B cell (primary cell): Measurements from ENCODE around the gene RBM11. TPM values are rescaled to one million over a fixed set of nuclear protein-coding genes. Genes with fewer than 3 reads are reported as not detected.

Experiments used
- ATAC-seq: fragments of 200-7000 bp; cut with Tn5 transposase; one replicate; pipeline ENCODE4 v1.10.0; 2021; ENCODE audit warnings: low read depth, mild to moderate bottlenecking, moderate number of reproducible peaks, moderate library complexity
- CTCF ChIA-PET: fragments of 350-600 bp; sonication (Branson Sonifier 250); formaldehyde crosslinking; loops from one replicate; lab custom pipeline; 2021; ENCODE audit warnings: antibody characterized with exemption, inconsistent platforms; lab: Charles Lee
- POLR2A ChIA-PET: fragments of 350-600 bp; sonication (Branson Sonifier 250); formaldehyde crosslinking; loops from one replicate; lab custom pipeline; 2021; ENCODE audit warnings: antibody characterized with exemption; lab: Charles Lee
- DNase-seq: peaks from one replicate; pipeline ENCODE4 v3.0.0; 2013
- H2AFZ ChIP-seq: 2 replicates; pipeline ENCODE4 v1.6.1; 2012; ENCODE audit warnings: mild to moderate bottlenecking, low read depth, low read length; ENCODE audit not compliant: insufficient read depth, poor library complexity, severe bottlenecking
- H3K27ac ChIP-seq, 2 donors: 1 replicate in 1 of 2; 2 replicates in 1 of 2; pipeline ENCODE4 v1.5.1; 2012 to 2013; ENCODE audit warnings: low read length in 2 of 2, mild to moderate bottlenecking in 2 of 2, moderate library complexity in 1 of 2
- H3K27me3 ChIP-seq, 4 experiments: fragments of 200-600 bp in 1 of 4; sonication (generic) in 1 of 4; replicated peaks in 1 of 4; 1 replicate in 2 of 4; 2 replicates in 2 of 4; pipeline versions ENCODE4 v1.6.1 to v1.7.0; 2013 to 2016; ENCODE audit warnings: low read length in 3 of 4, mild to moderate bottlenecking in 2 of 4, mixed read lengths in 1 of 4, moderate library complexity in 1 of 4; ENCODE audit not compliant: insufficient read depth in 4 of 4, control insufficient read depth in 3 of 4; ENCODE audit errors: control extremely low read depth in 1 of 4
- H3K36me3 ChIP-seq, 2 experiments: replicated peaks in 1 of 2; 1 replicate in 1 of 2; 2 replicates in 1 of 2; pipeline versions ENCODE4 v1.6.1 to v1.7.1; 2013; ENCODE audit warnings: low read length in 1 of 2; ENCODE audit not compliant: insufficient read depth in 2 of 2, control insufficient read depth in 1 of 2; ENCODE audit errors: control extremely low read depth in 1 of 2, extremely low read depth in 1 of 2
- H3K4me1 ChIP-seq, 2 donors: fragments of 200-600 bp in 1 of 2; sonication (generic) in 1 of 2; 1 replicate in 1 of 2; 2 replicates in 1 of 2; pipeline versions ENCODE4 v1.5.1 to v1.6.1; 2013 to 2017; ENCODE audit warnings: low read length in 2 of 2; ENCODE audit not compliant: control insufficient read depth in 2 of 2, insufficient read depth in 2 of 2
- H3K4me2 ChIP-seq: replicated peaks from 2 replicates; pipeline ENCODE3; 2012; ENCODE audit warnings: mild to moderate bottlenecking, low read depth, low read length; ENCODE audit not compliant: poor library complexity, severe bottlenecking
- H3K4me3 ChIP-seq, 5 experiments: fragments of 200-600 bp in 1 of 5; sonication (generic) in 1 of 5; 1 replicate in 3 of 5; 2 replicates in 2 of 5; pipeline versions ENCODE4 v1.5.1 to v1.7.0; 2011 to 2016; ENCODE audit warnings: low read length in 4 of 5, mild to moderate bottlenecking in 4 of 5, low read depth in 2 of 5, control low read depth in 1 of 5, moderate library complexity in 1 of 5; ENCODE audit not compliant: insufficient read depth in 1 of 5; ENCODE audit errors: control extremely low read depth in 1 of 5, extremely low read depth in 1 of 5
- H3K79me2 ChIP-seq: fragments of 200-600 bp; sonication (generic); one replicate; pipeline ENCODE4 v1.6.0; 2016; ENCODE audit warnings: low read length; ENCODE audit not compliant: control insufficient read depth, insufficient read depth
- H3K9ac ChIP-seq: fragments of 200-600 bp; sonication (generic); 2 replicates; pipeline ENCODE4 v1.6.1; 2017; ENCODE audit warnings: mild to moderate bottlenecking, low read length, moderate library complexity
- H3K9me3 ChIP-seq, 3 donors: one replicate each; pipeline versions ENCODE4 v1.6.1 to v1.7.1; 2013; ENCODE audit warnings: low read length in 2 of 3; ENCODE audit not compliant: control insufficient read depth in 2 of 3, insufficient read depth in 1 of 3; ENCODE audit errors: control extremely low read depth in 1 of 3
- H4K20me1 ChIP-seq: 2 replicates; pipeline ENCODE4 v1.6.0; 2012; ENCODE audit warnings: mild to moderate bottlenecking, low read length; ENCODE audit not compliant: insufficient read depth, control insufficient read depth, poor library complexity, severe bottlenecking
- H3K27ac Mint-ChIP-seq: one replicate; pipeline ENCODE4 v1.8.0; 2021; ENCODE audit warnings: mixed read lengths
- H3K27me3 Mint-ChIP-seq: one replicate; pipeline ENCODE4 v1.8.0; 2021; ENCODE audit warnings: mixed read lengths
- H3K4me1 Mint-ChIP-seq: one replicate; pipeline ENCODE4 v1.8.0; 2021; ENCODE audit warnings: mixed read lengths
- H3K4me3 Mint-ChIP-seq: one replicate; pipeline ENCODE4 v1.8.0; 2021; ENCODE audit warnings: mixed read lengths
- H3K9me3 Mint-ChIP-seq: one replicate; pipeline ENCODE4 v1.8.0; 2022; ENCODE audit warnings: mixed read lengths; ENCODE audit not compliant: insufficient read depth
- EZH2 ChIP-seq: IDR thresholded peaks from 2 replicates; pipeline ENCODE4 v1.6.1; 2012; ENCODE audit warnings: borderline replicate concordance, low read depth, mild to moderate bottlenecking, moderate library complexity, low read length; ENCODE audit not compliant: insufficient read depth, poor library complexity, severe bottlenecking
- WGBS: methylation state at CpG from one replicate; pipeline ENCODE4 v1.1.5; 2013; ENCODE audit warnings: missing lambda C conversion rate; ENCODE audit not compliant: insufficient coverage; 5-methylcytosine and 5-hydroxymethylcytosine counted together
- intact Hi-C: fragments of 100-400 bp; cut with micrococcal nuclease; formaldehyde crosslinking; loops from one replicate; pipeline ENCODE4 v1.10.0; 2022
- polyA plus RNA-seq: library from polyadenylated mRNA; depleted of rRNA; stranded (reverse); fragments of >200 nt; gene quantifications from 2 replicates; pipeline ENCODE4 v1.2.3, GENCODE V29; 2012
- total RNA-seq, 2 donors: library from RNA; stranded (reverse); fragments of 120-200 nt in 1 of 2; gene quantifications; 1 replicate in 1 of 2; 2 replicates in 1 of 2; pipeline versions ENCODE4 v1.2.3 to v1.2.4, GENCODE V29; 2013 to 2022
- TF ChIP-seq, protein P1 (sequence below): fragments of 200-600 bp; IDR thresholded peaks from one replicate; pipeline ENCODE4 v1.8.0; 2022; ENCODE audit warnings: antibody characterized with exemption, mild to moderate bottlenecking

The RBM11 gene
- total and polyA plus RNA-seq, 2 donors (not counting 1 experiment from before 2014, with no cell fraction given), result 3.4 to 3.8 TPM

DNA sequence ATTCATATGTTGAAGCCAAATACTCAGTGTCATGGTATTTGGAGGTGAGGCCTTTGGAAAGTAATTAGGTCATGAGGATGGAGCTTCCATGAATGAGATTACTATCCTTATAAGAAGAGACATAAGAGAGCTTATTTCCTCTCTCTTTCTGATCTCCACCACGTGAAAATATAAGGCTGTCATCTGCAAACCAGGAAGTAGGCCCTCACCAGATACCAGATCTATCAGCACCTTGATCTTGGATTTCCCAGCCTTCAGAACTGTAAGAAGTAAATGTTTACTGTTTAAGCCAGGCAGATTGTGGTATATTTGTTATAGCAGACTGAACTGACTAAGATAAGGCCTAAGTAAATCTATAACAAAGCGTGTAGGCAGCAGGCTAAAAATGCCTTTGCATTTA, 25.3 kb downstream of the RBM11 start:
- Mint-ChIP-seq H3K27ac (no peak overlapping the region), H3K27me3 (peaks cover under 1% of the 10 kb centered on the region), H3K9me3 (no peaks in the 10 kb centered on the region), H3K4me1 (peaks cover 8% of the 10 kb centered on the region), H3K4me3 (no peak overlapping the region)
- Histone ChIP-seq H3K4me1 (no peaks in the 10 kb centered on the region), H3K9me3 (no peaks in the 10 kb centered on the region), H3K4me3 (no peak overlapping the region), H3K27ac (no peak overlapping the region), H3K9ac (no peak overlapping the region), H4K20me1 (no peaks in the 10 kb centered on the region), H3K4me2 (no peak overlapping the region), H3K79me2 (no peaks in the 10 kb centered on the region), H2AFZ (no peak overlapping the region), H3K27me3 (peaks cover 0 to 2% (median 0%) of the 10 kb centered on the region in 4 experiments), H3K36me3 (no peaks in the 10 kb centered on the region)
- ChIA-PET CTCF (interaction anchor here (1.1 kb wide), 1 partner anchor 12 kb away, joined by 3 read pairs; no protein-coding TSS in a partner anchor), POLR2A (no interaction called here)
- intact Hi-C loops, result no loop called here
- WGBS, result no CpG with 5 or more reads among the region's 2 CpGs
- TF ChIP-seq EZH2, result no peak
- TF ChIP-seq, protein P1, sequence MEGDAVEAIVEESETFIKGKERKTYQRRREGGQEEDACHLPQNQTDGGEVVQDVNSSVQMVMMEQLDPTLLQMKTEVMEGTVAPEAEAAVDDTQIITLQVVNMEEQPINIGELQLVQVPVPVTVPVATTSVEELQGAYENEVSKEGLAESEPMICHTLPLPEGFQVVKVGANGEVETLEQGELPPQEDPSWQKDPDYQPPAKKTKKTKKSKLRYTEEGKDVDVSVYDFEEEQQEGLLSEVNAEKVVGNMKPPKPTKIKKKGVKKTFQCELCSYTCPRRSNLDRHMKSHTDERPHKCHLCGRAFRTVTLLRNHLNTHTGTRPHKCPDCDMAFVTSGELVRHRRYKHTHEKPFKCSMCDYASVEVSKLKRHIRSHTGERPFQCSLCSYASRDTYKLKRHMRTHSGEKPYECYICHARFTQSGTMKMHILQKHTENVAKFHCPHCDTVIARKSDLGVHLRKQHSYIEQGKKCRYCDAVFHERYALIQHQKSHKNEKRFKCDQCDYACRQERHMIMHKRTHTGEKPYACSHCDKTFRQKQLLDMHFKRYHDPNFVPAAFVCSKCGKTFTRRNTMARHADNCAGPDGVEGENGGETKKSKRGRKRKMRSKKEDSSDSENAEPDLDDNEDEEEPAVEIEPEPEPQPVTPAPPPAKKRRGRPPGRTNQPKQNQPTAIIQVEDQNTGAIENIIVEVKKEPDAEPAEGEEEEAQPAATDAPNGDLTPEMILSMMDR, result no peak
- no peak for ATAC-seq
- peak; percentile 15 for DNase-seq

DNA sequence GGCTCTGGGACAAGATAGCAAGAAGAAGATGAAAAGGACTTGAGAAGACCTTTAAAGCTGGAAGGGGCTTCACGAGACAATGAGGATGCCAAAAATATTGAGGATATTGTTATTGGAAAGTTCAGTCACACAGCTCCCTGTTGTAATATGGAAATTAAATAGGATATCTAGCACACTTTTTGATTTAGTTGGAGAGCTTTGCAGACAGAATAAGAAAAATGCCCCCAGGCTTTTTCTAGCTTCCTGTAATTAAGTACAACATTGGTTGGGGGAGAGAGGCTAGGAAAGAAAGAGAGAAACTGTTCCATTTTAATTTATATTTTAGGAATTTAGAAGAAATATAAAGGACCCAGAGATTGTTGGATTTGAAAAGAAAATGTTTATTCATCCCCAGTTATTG, 27.5 kb downstream of the RBM11 start:
- Histone ChIP-seq H4K20me1 (no peaks in the 10 kb centered on the region), H3K9ac (no peak overlapping the region), H3K9me3 (no peaks in the 10 kb centered on the region), H3K27me3 (peaks cover 0 to 5% (median 0%) of the 10 kb centered on the region in 4 experiments), H3K27ac (no peak overlapping the region), H3K4me1 (no peaks in the 10 kb centered on the region), H2AFZ (no peak overlapping the region), H3K4me3 (no peak overlapping the region), H3K4me2 (no peak overlapping the region), H3K79me2 (no peaks in the 10 kb centered on the region), H3K36me3 (no peaks in the 10 kb centered on the region)
- no peak overlapping the region for H3K27ac Mint-ChIP-seq
- no peak for ATAC-seq
- H3K27me3 Mint-ChIP-seq, result peaks cover 7% of the 10 kb centered on the region
- H3K4me1 Mint-ChIP-seq, result peaks cover 8% of the 10 kb centered on the region
- DNase-seq, result no peak
- ChIA-PET POLR2A (no interaction called here), CTCF (interaction anchor here (1.3 kb wide), 1 partner anchor 10 kb away, joined by 4 read pairs; no protein-coding TSS in a partner anchor)
- no peak overlapping the region for H3K4me3 Mint-ChIP-seq
- H3K9me3 Mint-ChIP-seq, result no peaks in the 10 kb centered on the region
- WGBS, result no CpG with 5 or more reads among the region's 1 CpG
- TF ChIP-seq EZH2, result no peak
- TF ChIP-seq, protein P1, result no peak
- intact Hi-C loops, result no loop called here
